Smooth muscle cell (in vitro differentiated cells): ENCODE results near the gene SEMA6D. TPM values are rescaled to one million over a fixed set of nuclear protein-coding genes. Genes with fewer than 3 reads are reported as not detected.

Experiments used
- DNase-seq: peaks from one replicate; lab custom pipeline; 2025; ENCODE audit not compliant: unreplicated experiment; lab: John Stamatoyannopoulos, UW
- H2AFZ ChIP-seq: fragments of 200-600 bp; sonication (generic); 2 replicates; pipeline ENCODE4 v1.6.0; 2016; ENCODE audit warnings: antibody characterized with exemption, low read depth, mild to moderate bottlenecking
- H3F3A ChIP-seq: fragments of 200-600 bp; sonication (generic); 2 replicates; pipeline ENCODE4 v1.6.0; 2017; ENCODE audit warnings: antibody characterized with exemption, low read depth
- H3K27ac ChIP-seq: fragments of 200-600 bp; sonication (generic); 2 replicates; pipeline ENCODE4 v1.5.1; 2016; ENCODE audit warnings: low read depth, mild to moderate bottlenecking
- H3K27me3 ChIP-seq: fragments of 200-600 bp; sonication (generic); 2 replicates; pipeline ENCODE4 v1.6.1; 2016; ENCODE audit warnings: low read depth, mild to moderate bottlenecking
- H3K36me3 ChIP-seq: fragments of 200-600 bp; sonication (generic); 2 replicates; pipeline ENCODE4 v1.5.1; 2016; ENCODE audit warnings: low read depth
- H3K4me1 ChIP-seq: fragments of 200-600 bp; sonication (generic); 2 replicates; pipeline ENCODE4 v1.5.1; 2016; ENCODE audit warnings: low read depth
- H3K4me2 ChIP-seq: fragments of 200-600 bp; sonication (generic); 2 replicates; pipeline ENCODE4 v1.6.0; 2016; ENCODE audit warnings: mild to moderate bottlenecking
- H3K4me3 ChIP-seq: fragments of 200-600 bp; sonication (generic); 2 replicates; pipeline ENCODE4 v1.5.1; 2016; ENCODE audit warnings: mild to moderate bottlenecking
- H3K79me2 ChIP-seq: fragments of 200-600 bp; sonication (generic); 2 replicates; pipeline ENCODE4 v1.6.0; 2016; ENCODE audit warnings: low read depth, mild to moderate bottlenecking
- H3K9ac ChIP-seq: fragments of 200-600 bp; sonication (generic); 2 replicates; pipeline ENCODE4 v1.6.0; 2016; ENCODE audit warnings: low read depth
- H3K9me3 ChIP-seq: fragments of 200-600 bp; sonication (generic); replicated peaks from 2 replicates; pipeline ENCODE4 v1.5.1; 2016; ENCODE audit warnings: low read depth
- H4K20me1 ChIP-seq: fragments of 200-600 bp; sonication (generic); 2 replicates; pipeline ENCODE4 v1.6.0; 2016; ENCODE audit warnings: low read depth
- WGBS: methylation state at CpG from one replicate; pipeline ENCODE4 v1.1.7; 2016; ENCODE audit warnings: low lambda C conversion rate; 5-methylcytosine and 5-hydroxymethylcytosine counted together
- polyA plus RNA-seq: library from polyadenylated mRNA; unstranded; fragments of >200 nt; fragmentation: Nextera tagmentation; extraction: Ambion mirVana; gene quantifications from 2 replicates; pipeline ENCODE4 v1.2.1, GENCODE V29; 2016
- total RNA-seq: library from RNA; depleted of rRNA; stranded (reverse); fragments of >200 nt; gene quantifications from 2 replicates; pipeline ENCODE4 v1.2.3, GENCODE V29; 2014
- TF ChIP-seq, protein P1 (sequence below): fragments of 200-600 bp; sonication (generic); IDR thresholded peaks from 2 replicates; pipeline ENCODE4 v1.5.1; 2017; ENCODE audit warnings: borderline replicate concordance, mild to moderate bottlenecking, antibody characterized with exemption; ENCODE audit not compliant: insufficient read depth, poor library complexity, severe bottlenecking

SEMA6D gene
- total and polyA plus RNA-seq, 2 experiments from 2014 or later, result 31.4 to 44.9 TPM

- peaks cover 40% of the 10 kb centered on the region for H3K36me3 ChIP-seq
- no peak overlapping the region for H3K4me3 ChIP-seq
Measured at GRCh38 chr15:47767035-47767434, 49.7 kb downstream of the SEMA6D start.

GRCh38 chr15:47768735-47769134 lies 51.4 kb downstream of the SEMA6D start:
- TF ChIP-seq, protein P1, sequence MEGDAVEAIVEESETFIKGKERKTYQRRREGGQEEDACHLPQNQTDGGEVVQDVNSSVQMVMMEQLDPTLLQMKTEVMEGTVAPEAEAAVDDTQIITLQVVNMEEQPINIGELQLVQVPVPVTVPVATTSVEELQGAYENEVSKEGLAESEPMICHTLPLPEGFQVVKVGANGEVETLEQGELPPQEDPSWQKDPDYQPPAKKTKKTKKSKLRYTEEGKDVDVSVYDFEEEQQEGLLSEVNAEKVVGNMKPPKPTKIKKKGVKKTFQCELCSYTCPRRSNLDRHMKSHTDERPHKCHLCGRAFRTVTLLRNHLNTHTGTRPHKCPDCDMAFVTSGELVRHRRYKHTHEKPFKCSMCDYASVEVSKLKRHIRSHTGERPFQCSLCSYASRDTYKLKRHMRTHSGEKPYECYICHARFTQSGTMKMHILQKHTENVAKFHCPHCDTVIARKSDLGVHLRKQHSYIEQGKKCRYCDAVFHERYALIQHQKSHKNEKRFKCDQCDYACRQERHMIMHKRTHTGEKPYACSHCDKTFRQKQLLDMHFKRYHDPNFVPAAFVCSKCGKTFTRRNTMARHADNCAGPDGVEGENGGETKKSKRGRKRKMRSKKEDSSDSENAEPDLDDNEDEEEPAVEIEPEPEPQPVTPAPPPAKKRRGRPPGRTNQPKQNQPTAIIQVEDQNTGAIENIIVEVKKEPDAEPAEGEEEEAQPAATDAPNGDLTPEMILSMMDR, result no peak
- H2AFZ ChIP-seq, result no peak overlapping the region
- H3K9ac ChIP-seq, result no peak overlapping the region
- H3F3A ChIP-seq, result peaks cover 5% of the 10 kb centered on the region
- H3K36me3 ChIP-seq, result peaks cover 24% of the 10 kb centered on the region
- no peaks in the 10 kb centered on the region for H3K79me2 ChIP-seq
- H3K4me3 ChIP-seq, result no peak overlapping the region
- H3K4me2 ChIP-seq, result peak overlapping the region; percentile 72
- H3K27me3 ChIP-seq, result no peaks in the 10 kb centered on the region
- no peaks in the 10 kb centered on the region for H3K9me3 ChIP-seq
- H3K4me1 ChIP-seq, result peaks cover 16% of the 10 kb centered on the region
- 20% methylated on average over 5 of the region's 5 CpGs for WGBS
- H4K20me1 ChIP-seq, result peaks cover 6% of the 10 kb centered on the region
- DNase-seq, result no peak
- peak overlapping the region; percentile 71 for H3K27ac ChIP-seq

More at GRCh38 chr15:47767035-47767434, 49.7 kb downstream of the SEMA6D start:
- Histone ChIP-seq H3K4me1 (peaks cover 16% of the 10 kb centered on the region), H4K20me1 (peaks cover 6% of the 10 kb centered on the region), H3F3A (peaks cover 5% of the 10 kb centered on the region), H3K9ac (no peak overlapping the region), H3K27ac (peak overlapping the region; percentile 71), H3K4me2 (peak overlapping the region; percentile 72), H3K9me3 (no peaks in the 10 kb centered on the region), H3K79me2 (no peaks in the 10 kb centered on the region), H2AFZ (no peak overlapping the region), H3K27me3 (no peaks in the 10 kb centered on the region)
- no peak for DNase-seq
- TF ChIP-seq, protein P1, result no peak
- 58% methylated on average over 5 of the region's 5 CpGs for WGBS

GRCh38 chr15:47769166-47769565 lies 51.9 kb downstream of the SEMA6D start:
- peaks cover 16% of the 10 kb centered on the region for H3K4me1 ChIP-seq
- H2AFZ ChIP-seq, result no peak overlapping the region
- H3K79me2 ChIP-seq, result no peaks in the 10 kb centered on the region
- H3K36me3 ChIP-seq, result peaks cover 23% of the 10 kb centered on the region
- H3K27ac ChIP-seq, result peak overlapping the region; percentile 71
- no peak overlapping the region for H3K9ac ChIP-seq
- TF ChIP-seq, protein P1, result no peak
- peaks cover 6% of the 10 kb centered on the region for H4K20me1 ChIP-seq
- DNase-seq, result no peak
- H3K9me3 ChIP-seq, result no peaks in the 10 kb centered on the region
- H3K4me3 ChIP-seq, result no peak overlapping the region
- H3K27me3 ChIP-seq, result no peaks in the 10 kb centered on the region
- peak overlapping the region; percentile 72 for H3K4me2 ChIP-seq
- 63% methylated on average over 5 of the region's 5 CpGs for WGBS
- peaks cover 5% of the 10 kb centered on the region for H3F3A ChIP-seq

GRCh38 chr15:47773143-47773542 lies 55.8 kb downstream of the SEMA6D start:
- Histone ChIP-seq H3K4me2 (no peak overlapping the region), H3K9me3 (no peaks in the 10 kb centered on the region), H3K27me3 (no peaks in the 10 kb centered on the region), H3K4me3 (no peak overlapping the region), H3K79me2 (no peaks in the 10 kb centered on the region), H3K4me1 (peaks cover 17% of the 10 kb centered on the region), H3F3A (peaks cover 6% of the 10 kb centered on the region), H3K9ac (no peak overlapping the region), H4K20me1 (no peaks in the 10 kb centered on the region), H2AFZ (no peak overlapping the region), H3K27ac (no peak overlapping the region), H3K36me3 (peaks cover 13% of the 10 kb centered on the region)
- TF ChIP-seq, protein P1, result no peak
- no peak for DNase-seq
- 85% methylated on average over 6 of the region's 6 CpGs for WGBS
